ENCODE results near the gene KDM4B. TPM values are rescaled to one million over a fixed set of nuclear protein-coding genes. Genes with fewer than 3 reads are reported as not detected.
A peak's percentile ranks its signal among the peaks of the same experiment; 100 is the strongest.

Gene KDM4B
- total RNA-seq, 1 donor from 2014 or later: 153 TPM

DNA sequence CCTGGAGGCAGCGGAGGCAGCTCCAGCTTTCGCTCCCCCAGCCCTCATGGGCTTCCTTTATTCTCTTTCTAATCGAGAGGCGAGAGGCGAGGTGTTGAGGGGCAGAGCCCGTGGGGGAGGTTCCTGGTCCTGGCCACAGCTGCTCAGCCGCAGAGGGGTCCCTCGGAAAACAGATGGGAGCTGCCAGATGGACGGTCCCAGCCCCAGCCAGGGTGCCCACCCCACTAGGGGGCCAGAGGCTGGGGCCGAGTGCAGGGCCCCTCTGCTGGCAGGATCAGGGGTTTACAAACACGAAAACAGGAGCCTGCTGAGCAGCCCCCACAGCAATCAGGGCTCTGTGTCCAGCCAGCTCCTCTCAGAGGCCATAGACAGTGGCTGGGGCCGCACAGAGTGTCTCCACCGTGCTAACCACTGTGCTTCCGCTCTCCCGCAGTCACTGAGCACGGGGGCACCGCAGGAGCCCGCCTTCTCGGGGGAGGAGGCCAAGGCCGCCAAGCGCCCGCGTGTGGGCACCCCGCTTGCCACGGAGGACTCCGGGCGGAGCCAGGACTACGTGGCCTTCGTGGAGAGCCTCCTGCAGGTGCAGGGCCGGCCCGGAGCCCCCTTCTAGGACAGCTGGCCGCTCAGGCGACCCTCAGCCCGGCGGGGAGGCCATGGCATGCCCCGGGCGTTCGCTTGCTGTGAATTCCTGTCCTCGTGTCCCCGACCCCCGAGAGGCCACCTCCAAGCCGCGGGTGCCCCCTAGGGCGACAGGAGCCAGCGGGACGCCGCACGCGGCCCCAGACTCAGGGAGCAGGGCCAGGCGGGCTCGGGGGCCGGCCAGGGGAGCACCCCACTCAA lies 182.2 kb downstream of the KDM4B start:
- Mint-ChIP-seq H3K27ac (ENCODE audit: unreplicated experiment) (peak overlapping the region; percentile 94), H3K9me3 (ENCODE audit: unreplicated experiment) (peaks cover 34% of the 10 kb centered on the region), H3K4me1 (ENCODE audit: low read depth, unreplicated experiment) (peaks cover 34% of the 10 kb centered on the region), H3K4me3 (ENCODE audit: unreplicated experiment) (peak overlapping the region; percentile 42), H3K36me3 (ENCODE audit: unreplicated experiment) (peaks cover 4% of the 10 kb centered on the region), H3K27me3 (ENCODE audit: unreplicated experiment) (peaks cover 33% of the 10 kb centered on the region)
- peak; percentile 74 for DNase-seq
- TF ChIP-seq, protein P1, sequence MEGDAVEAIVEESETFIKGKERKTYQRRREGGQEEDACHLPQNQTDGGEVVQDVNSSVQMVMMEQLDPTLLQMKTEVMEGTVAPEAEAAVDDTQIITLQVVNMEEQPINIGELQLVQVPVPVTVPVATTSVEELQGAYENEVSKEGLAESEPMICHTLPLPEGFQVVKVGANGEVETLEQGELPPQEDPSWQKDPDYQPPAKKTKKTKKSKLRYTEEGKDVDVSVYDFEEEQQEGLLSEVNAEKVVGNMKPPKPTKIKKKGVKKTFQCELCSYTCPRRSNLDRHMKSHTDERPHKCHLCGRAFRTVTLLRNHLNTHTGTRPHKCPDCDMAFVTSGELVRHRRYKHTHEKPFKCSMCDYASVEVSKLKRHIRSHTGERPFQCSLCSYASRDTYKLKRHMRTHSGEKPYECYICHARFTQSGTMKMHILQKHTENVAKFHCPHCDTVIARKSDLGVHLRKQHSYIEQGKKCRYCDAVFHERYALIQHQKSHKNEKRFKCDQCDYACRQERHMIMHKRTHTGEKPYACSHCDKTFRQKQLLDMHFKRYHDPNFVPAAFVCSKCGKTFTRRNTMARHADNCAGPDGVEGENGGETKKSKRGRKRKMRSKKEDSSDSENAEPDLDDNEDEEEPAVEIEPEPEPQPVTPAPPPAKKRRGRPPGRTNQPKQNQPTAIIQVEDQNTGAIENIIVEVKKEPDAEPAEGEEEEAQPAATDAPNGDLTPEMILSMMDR (IDR thresholded peaks at IDR 0.05; ENCODE audit: partially characterized antibody, unreplicated experiment): peak; percentile 53

DNA sequence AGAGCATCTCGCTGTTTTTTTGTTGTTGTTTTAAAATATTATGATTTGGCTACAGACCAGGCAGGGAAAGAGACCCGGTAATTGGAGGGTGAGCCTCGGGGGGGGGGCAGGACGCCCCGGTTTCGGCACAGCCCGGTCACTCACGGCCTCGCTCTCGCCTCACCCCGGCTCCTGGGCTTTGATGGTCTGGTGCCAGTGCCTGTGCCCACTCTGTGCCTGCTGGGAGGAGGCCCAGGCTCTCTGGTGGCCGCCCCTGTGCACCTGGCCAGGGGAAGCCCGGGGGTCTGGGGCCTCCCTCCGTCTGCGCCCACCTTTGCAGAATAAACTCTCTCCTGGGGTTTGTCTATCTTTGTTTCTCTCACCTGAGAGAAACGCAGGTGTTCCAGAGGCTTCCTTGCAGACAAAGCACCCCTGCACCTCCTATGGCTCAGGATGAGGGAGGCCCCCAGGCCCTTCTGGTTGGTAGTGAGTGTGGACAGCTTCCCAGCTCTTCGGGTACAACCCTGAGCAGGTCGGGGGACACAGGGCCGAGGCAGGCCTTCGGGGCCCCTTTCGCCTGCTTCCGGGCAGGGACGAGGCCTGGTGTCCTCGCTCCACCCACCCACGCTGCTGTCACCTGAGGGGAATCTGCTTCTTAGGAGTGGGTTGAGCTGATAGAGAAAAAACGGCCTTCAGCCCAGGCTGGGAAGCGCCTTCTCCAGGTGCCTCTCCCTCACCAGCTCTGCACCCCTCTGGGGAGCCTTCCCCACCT lies 183.3 kb downstream of the KDM4B start:
- TF ChIP-seq, protein P1 (IDR thresholded peaks at IDR 0.05; ENCODE audit: partially characterized antibody, unreplicated experiment): no peak
- H3K27ac Mint-ChIP-seq (ENCODE audit: unreplicated experiment): peak overlapping the region; percentile 81
- H3K4me1 Mint-ChIP-seq (ENCODE audit: low read depth, unreplicated experiment): peaks cover 34% of the 10 kb centered on the region
- peaks cover 4% of the 10 kb centered on the region for H3K36me3 Mint-ChIP-seq (ENCODE audit: unreplicated experiment)
- no peak for DNase-seq
- H3K4me3 Mint-ChIP-seq (ENCODE audit: unreplicated experiment): peak overlapping the region; percentile 63
- peaks cover 32% of the 10 kb centered on the region for H3K27me3 Mint-ChIP-seq (ENCODE audit: unreplicated experiment)
- H3K9me3 Mint-ChIP-seq (ENCODE audit: unreplicated experiment): peaks cover 27% of the 10 kb centered on the region

DNA sequence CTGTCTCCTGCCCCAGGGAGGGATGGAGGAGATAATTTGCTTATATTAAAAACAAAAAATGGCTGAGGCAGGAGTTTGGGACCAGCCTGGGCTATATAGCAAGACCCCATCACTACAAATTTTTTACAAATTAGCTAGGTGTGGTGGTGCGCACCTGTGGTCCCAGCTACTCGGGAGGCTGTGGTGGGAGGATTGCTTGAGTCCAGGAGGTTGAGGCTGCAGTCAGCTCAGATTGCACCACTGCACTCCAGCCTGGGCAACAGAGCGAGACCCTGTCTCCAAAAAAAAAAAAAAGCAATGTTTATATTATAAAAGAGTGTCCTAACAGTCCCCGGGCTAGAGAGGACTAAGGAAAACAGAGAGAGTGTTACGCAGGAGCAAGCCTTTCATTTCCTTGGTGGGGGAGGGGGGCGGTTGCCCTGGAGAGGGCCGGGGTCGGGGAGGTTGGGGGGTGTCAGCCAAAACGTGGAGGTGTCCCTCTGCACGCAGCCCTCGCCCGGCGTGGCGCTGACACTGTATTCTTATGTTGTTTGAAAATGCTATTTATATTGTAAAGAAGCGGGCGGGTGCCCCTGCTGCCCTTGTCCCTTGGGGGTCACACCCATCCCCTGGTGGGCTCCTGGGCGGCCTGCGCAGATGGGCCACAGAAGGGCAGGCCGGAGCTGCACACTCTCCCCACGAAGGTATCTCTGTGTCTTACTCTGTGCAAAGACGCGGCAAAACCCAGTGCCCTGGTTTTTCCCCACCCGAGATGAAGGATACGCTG lies 184.0 kb downstream of the KDM4B start:
- no peak for DNase-seq
- Mint-ChIP-seq H3K4me3 (ENCODE audit: unreplicated experiment) (peak overlapping the region; percentile 41), H3K27me3 (ENCODE audit: unreplicated experiment) (peaks cover 30% of the 10 kb centered on the region), H3K9me3 (ENCODE audit: unreplicated experiment) (peaks cover 28% of the 10 kb centered on the region), H3K27ac (ENCODE audit: unreplicated experiment) (peak overlapping the region; percentile 86), H3K36me3 (ENCODE audit: unreplicated experiment) (peaks cover 4% of the 10 kb centered on the region), H3K4me1 (ENCODE audit: low read depth, unreplicated experiment) (peaks cover 33% of the 10 kb centered on the region)
- TF ChIP-seq, protein P1 (IDR thresholded peaks at IDR 0.05; ENCODE audit: partially characterized antibody, unreplicated experiment): no peak

DNA sequence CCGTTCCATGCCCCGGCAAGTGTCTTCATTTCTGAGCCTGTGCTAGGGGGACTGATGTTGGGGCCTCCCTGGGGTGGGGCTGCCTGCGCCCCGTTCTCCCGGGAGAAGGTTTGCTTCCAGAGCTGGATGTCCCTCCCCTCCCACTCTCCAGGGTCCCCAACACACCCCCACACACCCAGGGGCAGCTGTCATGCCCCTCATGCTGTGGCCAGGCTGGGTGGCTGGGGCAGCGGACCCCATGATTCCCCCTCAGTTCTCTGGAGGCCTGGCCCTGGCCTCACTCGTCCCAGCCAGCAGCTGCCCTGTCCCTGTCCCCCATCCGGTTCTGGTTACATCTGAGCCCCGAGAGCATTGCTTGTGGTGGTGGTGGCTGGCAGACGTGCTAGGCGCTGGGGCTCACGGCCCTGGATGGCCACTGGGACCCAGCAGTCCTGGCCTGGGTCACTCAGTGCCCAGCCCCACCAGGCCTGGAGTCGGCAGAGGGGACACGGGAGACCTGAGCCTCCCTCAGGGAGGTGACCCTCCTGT lies 184.8 kb downstream of the KDM4B start:
- Mint-ChIP-seq H3K9me3 (ENCODE audit: unreplicated experiment) (peaks cover 27% of the 10 kb centered on the region), H3K4me3 (ENCODE audit: unreplicated experiment) (peak overlapping the region; percentile 41), H3K4me1 (ENCODE audit: low read depth, unreplicated experiment) (peaks cover 28% of the 10 kb centered on the region), H3K27me3 (ENCODE audit: unreplicated experiment) (peaks cover 30% of the 10 kb centered on the region), H3K36me3 (ENCODE audit: unreplicated experiment) (peaks cover 4% of the 10 kb centered on the region), H3K27ac (ENCODE audit: unreplicated experiment) (peak overlapping the region; percentile 86)
- DNase-seq: no peak
- TF ChIP-seq, protein P1 (IDR thresholded peaks at IDR 0.05; ENCODE audit: partially characterized antibody, unreplicated experiment): no peak

Data from glutamatergic neuron (in vitro differentiated cells).